HepG2 (cell line): ENCODE results near the gene PSMA4. TPM values are rescaled to one million over a fixed set of nuclear protein-coding genes. Genes with fewer than 3 reads are reported as not detected.
A peak's percentile ranks its signal among the peaks of the same experiment; 100 is the strongest.

Experiments used
- ATF1 ChIP-seq: IDR thresholded peaks from 2 replicates; pipeline ENCODE4 v1.6.1; 2016; ENCODE audit warnings: mild to moderate bottlenecking, control low read depth
- FOXA3 ChIP-seq: IDR thresholded peaks from 2 replicates; pipeline ENCODE4 v1.6.1; 2016; ENCODE audit warnings: missing genetic modification reagents, missing compliant biosample characterization
- HOXA3 ChIP-seq: sonication (generic); formaldehyde crosslinking; IDR thresholded peaks from 2 replicates; pipeline ENCODE4 v1.5.0; 2020; ENCODE audit warnings: missing genetic modification reagents
- MBD4 ChIP-seq: IDR thresholded peaks from 2 replicates; pipeline ENCODE4 v1.6.1; 2012; ENCODE audit warnings: low read length, inconsistent platforms, borderline replicate concordance
- NR0B2 ChIP-seq: sonication (generic); formaldehyde crosslinking; IDR thresholded peaks from 2 replicates; pipeline ENCODE4 v1.4.0; 2020; ENCODE audit warnings: mild to moderate bottlenecking, missing genetic modification reagents
- NR2F2 ChIP-seq: IDR thresholded peaks from 2 replicates; pipeline ENCODE4 v1.6.1; 2012; ENCODE audit warnings: low read depth, inconsistent platforms, borderline replicate concordance
- RARG ChIP-seq: sonication (generic); formaldehyde crosslinking; IDR thresholded peaks from 2 replicates; pipeline ENCODE4 v1.4.0; 2020; ENCODE audit warnings: low read depth, mild to moderate bottlenecking, missing genetic modification reagents
- SAFB2 ChIP-seq: sonication (generic); formaldehyde crosslinking; IDR thresholded peaks from 2 replicates; pipeline ENCODE4 v1.5.1; 2020; ENCODE audit warnings: missing genetic modification reagents, low read depth, mild to moderate bottlenecking, borderline replicate concordance
- SKIL ChIP-seq: sonication (generic); formaldehyde crosslinking; IDR thresholded peaks from 2 replicates; pipeline ENCODE4 v1.8.0; 2022; ENCODE audit warnings: missing genetic modification reagents, mild to moderate bottlenecking, moderate library complexity, borderline replicate concordance
- SMARCE1 ChIP-seq: fragments of 450-650 bp; IDR thresholded peaks from 2 replicates; pipeline ENCODE4 v1.6.1; 2017; ENCODE audit warnings: borderline replicate concordance
- SNAPC4 ChIP-seq: sonication (generic); formaldehyde crosslinking; IDR thresholded peaks from 2 replicates; pipeline ENCODE4 v1.4.0; 2020; ENCODE audit warnings: mild to moderate bottlenecking, missing genetic modification reagents
- SOX6 ChIP-seq, 2 experiments: fragments of 450-650 bp in 1 of 2; sonication (generic) in 1 of 2; formaldehyde crosslinking in 1 of 2; IDR thresholded peaks; 2 replicates each; pipeline versions ENCODE4 v1.4.0 to v1.6.1; 2017 to 2020; ENCODE audit warnings: antibody characterized with exemption in 1 of 2, mild to moderate bottlenecking in 1 of 2, missing genetic modification reagents in 1 of 2
- U2AF2 ChIP-seq: fragments of 200-400 bp; formaldehyde crosslinking; IDR thresholded peaks from 2 replicates; pipeline ENCODE4 v1.6.1; 2017; ENCODE audit warnings: low read depth, mild to moderate bottlenecking, low read length
- ZBTB20 ChIP-seq: sonication (generic); formaldehyde crosslinking; IDR thresholded peaks from 2 replicates; pipeline ENCODE4 v1.8.1; 2023; ENCODE audit warnings: missing genetic modification reagents, low read depth, mild to moderate bottlenecking, borderline replicate concordance
- ZNF138 ChIP-seq: sonication (generic); formaldehyde crosslinking; IDR thresholded peaks from 2 replicates; pipeline ENCODE4 v1.5.0; 2020; ENCODE audit warnings: mild to moderate bottlenecking, low read depth, missing genetic modification reagents
- ZNF235 ChIP-seq: sonication (generic); formaldehyde crosslinking; IDR thresholded peaks from 2 replicates; pipeline ENCODE4 v1.8.1; 2023; ENCODE audit warnings: mild to moderate bottlenecking, missing genetic modification reagents, borderline replicate concordance
- ZNF256 ChIP-seq: sonication (generic); formaldehyde crosslinking; conservative IDR thresholded peaks from 2 replicates; pipeline ENCODE4 v1.4.0; 2020; ENCODE audit warnings: missing genetic modification reagents
- ZNF282 ChIP-seq: fragments of 450-650 bp; IDR thresholded peaks from 2 replicates; pipeline ENCODE4 v1.6.1; 2018; ENCODE audit not compliant: partially characterized antibody
- ZNF597 ChIP-seq: sonication (generic); formaldehyde crosslinking; IDR thresholded peaks from 2 replicates; pipeline ENCODE4 v1.5.0; 2020; ENCODE audit warnings: missing genetic modification reagents
- ZNF672 ChIP-seq: sonication (generic); formaldehyde crosslinking; IDR thresholded peaks from 2 replicates; pipeline ENCODE4 v1.8.1; 2022; ENCODE audit warnings: missing genetic modification reagents
- ZNF780A ChIP-seq: sonication (generic); formaldehyde crosslinking; IDR thresholded peaks from 2 replicates; pipeline ENCODE4 v1.8.0; 2022; ENCODE audit warnings: mild to moderate bottlenecking, missing genetic modification reagents, moderate library complexity
- polyA plus RNA-seq, 8 experiments: library from polyadenylated mRNA; depleted of rRNA in 3 of 8; stranded (reverse) in 7 of 8; unstranded in 1 of 8; fragments of >200 nt; fragmentation: Illumina TruSeq in 4 of 8; extraction: Trizol in 4 of 8; gene quantifications; 2 replicates each; pipeline versions ENCODE4 v1.2.1 to v1.2.3, GENCODE V29; 2011 to 2016; ENCODE audit warnings: low read depth in 4 of 8, missing spikeins in 1 of 8, mixed read lengths in 1 of 8; ENCODE audit not compliant: insufficient read depth in 1 of 8
- total RNA-seq, 5 experiments: library from RNA; depleted of rRNA; stranded (reverse); fragments of >200 nt; fragmentation: Illumina TruSeq; extraction: Trizol; gene quantifications; 2 replicates each; pipeline ENCODE4 v1.2.3, GENCODE V29; 2016; ENCODE audit warnings: low read depth in 1 of 5

The PSMA4 gene
- total and polyA plus RNA-seq, 2 of the 13 experiments (the other 11 are each of a cell fraction or from before 2014, with no cell fraction given), result 202 to 404 TPM

GRCh38 chr15:78540141-78540870 lies at the start of gene PSMA4 (continued):
- no peak for TF ChIP-seq RARG (CRISPR knock-in tag)
- TF ChIP-seq U2AF2, result no peak
- TF ChIP-seq ZBTB20, result no peak; the same call in 1 of the 2 replicates
- no peak for TF ChIP-seq NR0B2 (CRISPR knock-in tag)
- TF ChIP-seq ZNF282, result no peak
- TF ChIP-seq ATF1, result no peak
- TF ChIP-seq ZNF597 (CRISPR knock-in tag), result no peak
- no peak for TF ChIP-seq SMARCE1
- no peak for TF ChIP-seq SOX6 (IDR thresholded peaks at IDR 0.05)
- no peak for TF ChIP-seq SOX6 (CRISPR knock-in tag; IDR thresholded peaks at IDR 0.05)
- TF ChIP-seq FOXA3 (CRISPR knock-in tag), result no peak
- no peak; the same call in 1 of the 2 replicates for TF ChIP-seq SAFB2
- no peak for TF ChIP-seq ZNF138 (CRISPR knock-in tag)
- TF ChIP-seq SKIL (CRISPR knock-in tag), result no peak
- no peak for TF ChIP-seq ZNF780A (CRISPR knock-in tag)
- no peak; the same call in 1 of the 2 replicates for TF ChIP-seq ZNF256 (CRISPR knock-in tag)
- TF ChIP-seq ZNF672 (CRISPR knock-in tag), result no peak
- peak; percentile 67 for TF ChIP-seq HOXA3
- TF ChIP-seq NR2F2, result no peak
- no peak for TF ChIP-seq MBD4
- TF ChIP-seq ZNF235, result no peak
- TF ChIP-seq SNAPC4 (CRISPR knock-in tag), result no peak
